GM18517 (cell line): ENCODE data around the gene SLC20A1.
"Not testable (repeated sequence)": the region's sequence is repeated elsewhere in the genome, so short reads cannot be mapped to it uniquely, and the experiment has no call there.

Source experiments
- ATAC-seq: cut with Tn5 transposase; IDR thresholded peaks from one replicate; pipeline ENCODE4 v1.9.1; 2021; ENCODE audit warnings: mild to moderate bottlenecking, moderate library complexity; ENCODE audit not compliant: unreplicated experiment

SLC20A1 gene

GRCh38 chr2:112645310-112646101 lies at the start of gene SLC20A1:
TSS of gene SLC20A1 (plus strand) at chr2:112645939. CDS start at chr2:112646829, 890 bp downstream.
- ATAC-seq = peak; percentile 90

DNA sequence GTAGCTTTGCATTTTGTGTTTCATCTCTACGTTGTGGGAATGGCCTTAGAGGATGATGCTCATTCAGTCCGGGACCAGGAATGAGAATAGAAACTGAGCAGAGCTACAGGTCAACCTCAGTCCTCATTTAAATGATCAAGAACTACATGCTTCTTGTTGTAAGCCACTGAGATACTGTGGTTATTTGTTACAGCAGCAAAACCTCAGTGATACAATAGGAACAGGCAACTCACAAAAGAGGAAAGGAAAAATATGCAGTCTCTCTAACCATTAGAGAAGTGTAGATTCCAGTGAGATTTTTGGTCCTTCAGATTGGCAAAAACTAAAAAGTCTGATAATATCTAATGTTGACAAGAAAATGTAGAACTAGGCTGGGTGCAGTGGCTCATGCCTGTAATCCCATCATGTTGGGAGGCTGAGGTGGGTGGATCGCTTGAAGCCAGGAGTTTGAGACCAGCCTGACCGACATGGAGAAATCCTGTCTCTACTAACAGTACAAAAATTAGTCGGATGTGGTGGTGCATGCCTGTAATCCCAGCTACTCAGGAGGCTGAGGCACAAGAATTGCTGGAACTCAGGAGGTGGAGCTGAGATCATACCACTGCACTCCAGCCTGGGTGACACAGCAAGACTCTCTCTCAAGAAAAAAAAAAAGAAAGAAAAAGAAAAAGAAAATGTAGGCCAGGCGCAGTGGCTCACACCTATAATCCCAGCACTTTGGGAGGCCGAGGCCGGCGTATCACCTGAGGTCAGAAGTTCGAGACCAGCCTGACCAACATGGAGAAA lies 48.0 kb upstream of the SLC20A1 start:
- no peak for ATAC-seq

DNA sequence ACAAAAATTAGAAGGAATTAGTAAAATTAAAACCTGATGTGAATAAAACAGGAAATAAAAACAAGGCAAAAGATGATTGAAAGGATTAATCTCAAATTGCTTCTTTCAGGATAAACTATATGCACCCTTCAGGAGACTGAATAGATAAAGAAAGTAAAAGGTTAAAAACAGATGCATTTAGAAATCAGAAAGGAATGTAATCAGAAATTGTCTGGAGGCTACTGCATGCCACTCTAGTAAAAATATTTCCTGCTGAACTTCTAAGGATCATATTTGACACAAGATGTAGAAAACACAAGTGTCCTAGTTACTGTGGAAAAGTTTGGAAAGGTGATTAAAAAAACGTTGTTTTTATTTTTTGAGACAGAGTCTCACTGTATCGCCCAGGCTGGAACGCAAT lies 45.1 kb upstream of the SLC20A1 start:
- no peak for ATAC-seq

DNA sequence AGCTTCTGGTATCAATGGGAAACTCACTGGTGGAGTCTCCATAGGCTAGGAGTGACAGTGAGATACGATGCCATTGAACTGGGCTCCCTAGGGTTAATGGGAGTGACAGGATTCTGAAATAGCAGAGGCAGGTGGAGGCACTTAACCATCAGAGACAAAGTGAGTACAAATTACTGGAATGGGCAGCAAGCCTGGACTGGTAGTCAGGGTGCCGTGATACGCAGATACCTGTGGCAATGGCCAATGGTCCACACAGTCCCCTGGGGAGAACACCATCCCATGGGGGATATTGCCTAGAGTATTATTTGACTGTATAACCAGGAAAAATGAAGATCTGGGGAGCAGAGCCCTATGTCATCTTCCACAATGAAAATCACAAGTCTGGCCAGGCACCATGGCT lies 44.0 kb upstream of the SLC20A1 start:
- no peak for ATAC-seq

DNA sequence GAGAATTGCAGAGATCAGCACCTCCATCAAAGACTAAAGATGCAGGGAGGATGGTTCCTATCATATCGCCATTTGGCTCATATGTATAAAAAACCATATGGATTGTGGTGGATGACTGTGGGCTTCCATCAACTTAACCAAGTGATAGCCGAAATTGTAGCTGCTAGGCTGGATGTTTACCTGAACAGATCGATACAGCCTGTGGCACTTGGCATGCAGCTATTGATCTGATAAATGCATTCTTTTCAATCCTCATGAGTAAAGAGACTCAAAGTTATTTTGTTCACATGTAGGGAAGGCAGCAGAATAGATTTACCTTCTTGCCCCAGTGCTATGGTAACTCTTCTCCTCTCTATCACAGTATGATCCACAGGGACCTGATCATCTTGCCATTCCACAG lies 42.8 kb upstream of the SLC20A1 start:
- no peak for ATAC-seq

DNA sequence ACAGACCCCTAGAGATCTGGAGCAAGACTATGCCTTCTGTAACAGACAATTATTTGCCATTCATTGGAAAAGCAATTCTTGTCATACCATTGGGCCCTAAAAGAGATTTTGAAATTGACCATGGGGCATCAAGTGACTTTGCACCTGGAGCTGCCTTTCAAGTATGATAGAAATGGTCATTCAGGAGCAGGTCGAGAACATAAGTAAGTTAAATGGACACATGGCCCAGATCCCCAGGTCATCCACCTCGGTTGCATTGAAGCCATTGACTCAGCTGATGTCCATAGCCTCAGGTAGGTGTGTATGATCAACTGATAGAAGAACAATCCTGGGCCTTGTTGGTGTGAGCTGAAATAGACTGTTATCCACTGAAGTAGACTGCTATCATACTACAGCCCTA lies 42.0 kb upstream of the SLC20A1 start:
- ATAC-seq = no peak

DNA sequence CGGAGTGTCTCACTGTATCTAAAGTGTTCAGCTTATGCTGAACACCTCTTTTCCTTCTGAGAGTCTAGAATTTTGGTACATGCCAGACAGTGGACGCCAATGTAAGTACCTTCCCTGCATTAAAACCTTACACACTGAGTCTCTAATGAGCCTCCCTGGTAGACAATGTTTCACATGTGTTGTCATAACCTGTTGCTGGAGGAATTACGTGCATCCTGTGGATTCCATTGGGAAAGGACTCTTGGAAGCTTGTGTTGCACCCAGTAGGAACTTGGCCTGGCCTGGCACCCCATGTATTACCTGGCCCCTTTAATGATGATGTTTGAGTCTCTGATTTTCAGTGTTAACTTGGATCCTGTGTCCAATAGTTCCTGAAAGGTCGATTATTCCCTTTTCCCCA lies 40.8 kb upstream of the SLC20A1 start:
- no peak for ATAC-seq

GRCh38 chr2:112605926-112606325 lies 39.8 kb upstream of the SLC20A1 start:
- ATAC-seq = no peak

DNA sequence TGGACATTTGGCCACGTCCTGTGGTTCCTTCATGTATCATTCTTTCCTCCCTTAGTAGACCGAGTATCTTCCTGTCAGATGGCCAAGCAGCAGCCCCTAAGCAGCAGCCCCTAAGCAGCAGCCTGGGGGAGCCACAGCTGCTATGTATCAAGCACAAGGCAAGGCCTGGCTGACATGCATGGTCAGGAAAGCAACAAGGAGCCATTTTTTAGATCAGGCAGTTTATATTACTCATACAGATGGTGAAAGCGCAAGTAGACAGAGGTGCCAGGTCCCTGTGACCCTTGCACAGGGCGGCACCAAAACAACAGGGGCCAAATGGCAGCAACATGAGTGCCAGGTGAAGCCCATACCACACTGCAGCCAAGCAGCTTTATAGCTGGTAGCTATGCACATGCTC lies 39.2 kb upstream of the SLC20A1 start:
- ATAC-seq = no peak

- ATAC-seq = no peak
These were observed 37.9 kb upstream of the SLC20A1 start for GRCh38 chr2:112607680-112608438.

GRCh38 chr2:112609320-112609719 lies 36.4 kb upstream of the SLC20A1 start:
- not testable (repeated sequence) for ATAC-seq

DNA sequence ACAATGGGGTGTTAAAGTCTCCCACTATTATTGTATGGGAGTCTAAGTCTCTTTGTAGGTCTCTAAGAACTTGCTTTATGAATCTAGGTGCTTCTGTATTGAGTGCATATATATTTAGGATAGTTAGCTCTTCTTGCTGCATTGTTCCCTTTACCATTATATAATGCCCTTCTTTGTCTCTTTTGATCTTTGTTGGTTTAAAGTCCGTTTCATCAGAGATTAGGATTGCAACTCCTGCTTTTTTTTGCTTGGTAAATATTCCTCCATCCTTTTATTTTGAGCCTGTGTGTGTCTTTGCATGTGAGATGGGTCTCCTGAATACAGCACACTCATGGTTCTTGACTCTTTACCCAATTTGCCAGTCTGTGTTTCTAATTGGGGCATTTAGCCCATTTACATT lies 33.5 kb upstream of the SLC20A1 start:
- ATAC-seq = not testable (repeated sequence)

DNA sequence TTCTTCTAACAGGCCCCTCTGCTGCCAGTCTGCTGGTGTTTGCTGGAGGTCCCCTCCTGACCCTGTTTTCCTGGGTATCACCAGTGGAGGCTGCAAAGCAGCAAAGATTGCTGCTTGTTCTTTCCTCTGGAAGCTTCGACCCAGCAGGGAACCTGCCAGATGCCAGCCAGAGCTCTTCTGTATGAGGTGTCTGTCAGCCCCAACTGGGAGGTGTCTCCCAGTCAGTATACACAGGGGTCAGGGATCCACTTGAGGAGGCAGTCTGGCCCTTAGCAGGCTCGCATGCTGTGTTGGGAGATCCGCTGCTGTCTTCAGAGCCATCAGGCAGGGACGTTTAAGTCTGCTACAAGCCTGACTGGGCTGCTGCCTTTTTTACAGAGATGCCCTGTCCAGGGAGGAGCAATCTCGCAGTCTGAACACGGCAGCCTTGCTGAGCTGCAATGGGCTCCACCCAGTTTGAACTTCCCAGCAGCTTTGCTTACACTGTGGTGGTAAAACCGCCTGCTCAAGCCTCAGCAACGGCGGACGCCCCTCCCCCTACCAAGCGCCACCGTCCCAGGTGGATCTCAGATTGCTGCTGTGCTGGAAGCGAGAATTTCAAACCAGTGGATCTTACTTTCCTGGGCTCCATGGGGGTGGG lies 31.4 kb upstream of the SLC20A1 start:
- ATAC-seq = no peak

- no peak for ATAC-seq
These were observed 30.7 kb upstream of the SLC20A1 start for GRCh38 chr2:112615051-112615450.

GRCh38 chr2:112615798-112616197 lies 29.9 kb upstream of the SLC20A1 start:
- not testable (repeated sequence) for ATAC-seq

- ATAC-seq = no peak
These were observed 27.4 kb upstream of the SLC20A1 start for GRCh38 chr2:112618383-112618782.

DNA sequence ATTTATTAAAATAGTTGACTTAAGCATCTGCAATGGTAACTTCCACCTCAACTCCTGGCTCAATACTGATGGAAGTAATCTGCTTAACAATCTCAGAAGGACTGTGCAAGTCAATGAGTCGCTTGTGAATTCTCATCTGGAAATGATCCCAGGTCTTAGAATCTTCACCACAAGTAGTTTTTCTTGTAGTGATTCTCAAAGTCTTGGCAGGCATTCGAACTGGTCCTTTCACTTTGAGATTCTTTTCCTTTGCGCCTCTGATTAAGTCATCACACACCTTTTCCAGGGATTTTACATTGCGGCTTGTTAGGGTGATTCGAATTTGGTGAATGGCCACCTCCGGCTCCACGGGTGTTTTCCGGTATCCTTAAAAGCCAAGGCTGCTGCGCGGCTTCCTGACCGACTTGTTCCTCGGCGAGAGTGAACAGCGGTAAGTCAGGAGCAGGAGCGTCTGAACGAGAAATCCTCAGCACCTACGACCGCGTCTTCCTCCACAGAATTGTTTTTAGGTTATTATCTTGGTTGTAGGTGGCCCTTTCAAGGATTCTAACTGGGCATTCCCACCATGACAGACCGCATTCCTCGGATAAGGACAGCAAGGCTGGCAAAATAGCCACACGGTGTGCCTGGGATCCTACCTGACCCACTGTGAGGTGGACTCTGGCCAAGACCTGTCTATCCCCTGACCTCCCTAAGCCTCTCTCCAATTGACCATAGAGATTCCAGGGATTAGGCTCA lies 23.8 kb upstream of the SLC20A1 start:
- ATAC-seq = no peak

DNA sequence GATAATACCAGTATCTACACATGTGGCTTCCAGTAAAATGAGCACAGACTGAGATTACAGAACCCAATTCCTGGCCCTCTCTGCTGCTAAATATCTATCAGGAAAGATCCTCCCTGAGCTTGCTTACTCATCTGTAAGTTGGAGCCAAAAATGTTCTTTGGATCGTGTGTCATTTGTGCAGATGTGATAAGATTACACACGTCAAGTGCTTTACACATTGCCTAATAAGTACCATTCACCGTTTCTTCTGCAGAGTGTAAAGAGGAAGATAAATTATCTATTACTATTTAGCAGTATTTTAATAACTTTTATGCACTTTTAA lies 23.2 kb upstream of the SLC20A1 start:
- no peak for ATAC-seq

GRCh38 chr2:112623913-112624777 lies 21.6 kb upstream of the SLC20A1 start:
- no peak for ATAC-seq
